T-cell (primary cell): ENCODE measurements around the gene ZIC5. TPM values are rescaled to one million over a fixed set of nuclear protein-coding genes. Genes with fewer than 3 reads are reported as not detected.

ENCODE experiments used
- ATAC-seq, 4 experiments: fragments of 200-7000 bp in 3 of 4; fragments of 150-1000 bp in 1 of 4; cut with Tn5 transposase; replicated peaks in 1 of 4; 1 replicate in 3 of 4; 2 replicates in 1 of 4; pipeline ENCODE4 v1.10.0; 2021; ENCODE audit warnings: moderate library complexity in 3 of 4, mild to moderate bottlenecking in 2 of 4, moderate number of reproducible peaks in 1 of 4
- CTCF ChIA-PET, 2 donors: fragments of 300-600 bp; sonication (Branson Sonifier 250); formaldehyde crosslinking; loops; one replicate each; lab custom pipeline; 2022; ENCODE audit warnings: antibody characterized with exemption in 2 of 2; lab: Charles Lee
- POLR2A ChIA-PET, 2 donors: fragments of 300-600 bp; sonication (Branson Sonifier 250); formaldehyde crosslinking; loops; one replicate each; lab custom pipeline; 2022; ENCODE audit warnings: antibody characterized with exemption in 2 of 2; lab: Charles Lee
- DNase-seq, 35 experiments: peaks; one replicate each; pipeline versions ENCODE4 v3.0.0 to v3.0.0-alpha.2; 2013 to 2023
- H3K27ac ChIP-seq: one replicate; pipeline ENCODE4 v1.5.1; 2013; ENCODE audit warnings: low read length
- H3K27me3 ChIP-seq, 2 experiments: replicated peaks in 1 of 2; 1 replicate in 1 of 2; 2 replicates in 1 of 2; pipeline versions ENCODE4 v1.6.1 to v1.7.0; 2013; ENCODE audit warnings: low read length in 1 of 2, mixed read lengths in 1 of 2; ENCODE audit not compliant: control insufficient read depth in 2 of 2, insufficient read depth in 2 of 2; ENCODE audit errors: extremely low read depth in 1 of 2
- H3K36me3 ChIP-seq, 2 donors: 1 replicate in 1 of 2; 2 replicates in 1 of 2; pipeline versions ENCODE4 v1.6.1 to v1.7.0; 2013; ENCODE audit warnings: low read length in 1 of 2; ENCODE audit not compliant: control insufficient read depth in 2 of 2, insufficient read depth in 1 of 2; ENCODE audit errors: extremely low read depth in 1 of 2
- H3K4me1 ChIP-seq, 2 experiments: 1 replicate in 1 of 2; 2 replicates in 1 of 2; pipeline versions ENCODE4 v1.6.1 to v1.7.0; 2013; ENCODE audit warnings: low read length in 2 of 2, mixed read lengths in 1 of 2; ENCODE audit not compliant: insufficient read depth in 2 of 2, control insufficient read depth in 1 of 2; ENCODE audit errors: extremely low read depth in 1 of 2
- H3K4me3 ChIP-seq, 2 donors: 1 replicate in 1 of 2; 2 replicates in 1 of 2; pipeline versions ENCODE4 v1.5.1 to v1.7.0; 2013; ENCODE audit warnings: mild to moderate bottlenecking in 2 of 2, low read length in 1 of 2, moderate library complexity in 1 of 2; ENCODE audit not compliant: control insufficient read depth in 1 of 2; ENCODE audit errors: extremely low read depth in 1 of 2
- H3K9me3 ChIP-seq: 2 replicates; pipeline ENCODE4 v1.7.0; 2013
- H3K27ac Mint-ChIP-seq, 2 donors: one replicate each; pipeline ENCODE4 v1.8.0; 2020 to 2021; ENCODE audit warnings: mild to moderate bottlenecking in 2 of 2, mixed read lengths in 2 of 2
- H3K27me3 Mint-ChIP-seq, 2 donors: one replicate each; pipeline ENCODE4 v1.8.0; 2021 to 2022; ENCODE audit warnings: mixed read lengths in 2 of 2
- H3K36me3 Mint-ChIP-seq: one replicate; pipeline ENCODE4 v1.8.0; 2021; ENCODE audit warnings: mixed read lengths
- H3K4me1 Mint-ChIP-seq, 3 donors: one replicate each; pipeline ENCODE4 v1.8.0; 2020 to 2022; ENCODE audit warnings: mixed read lengths in 3 of 3, mild to moderate bottlenecking in 1 of 3
- H3K4me3 Mint-ChIP-seq, 3 donors: one replicate each; pipeline ENCODE4 v1.8.0; 2020 to 2022; ENCODE audit warnings: mild to moderate bottlenecking in 3 of 3, mixed read lengths in 3 of 3, moderate library complexity in 3 of 3
- H3K9me3 Mint-ChIP-seq, 3 donors: one replicate each; pipeline ENCODE4 v1.8.0; 2020 to 2022; ENCODE audit warnings: mixed read lengths in 3 of 3
- WGBS: methylation state at CpG from one replicate; pipeline ENCODE4 v1.1.5; 2013; ENCODE audit warnings: missing lambda C conversion rate; ENCODE audit not compliant: insufficient coverage; 5-methylcytosine and 5-hydroxymethylcytosine counted together
- total RNA-seq, 35 experiments: library from RNA in 6 of 35; stranded (reverse) in 6 of 35; fragments of 120-200 nt in 1 of 35; gene quantifications; one replicate each; pipeline versions ENCODE4 v1.2.1 to v1.2.4 and lab custom pipeline; 2013 to 2026

Gene ZIC5
- total RNA-seq, 5 donors from 2014 or later (not counting 1 experiment from before 2014, with no cell fraction given), result 0.07 to 0.09 (median 0.09) TPM; not detected in 2

DNA sequence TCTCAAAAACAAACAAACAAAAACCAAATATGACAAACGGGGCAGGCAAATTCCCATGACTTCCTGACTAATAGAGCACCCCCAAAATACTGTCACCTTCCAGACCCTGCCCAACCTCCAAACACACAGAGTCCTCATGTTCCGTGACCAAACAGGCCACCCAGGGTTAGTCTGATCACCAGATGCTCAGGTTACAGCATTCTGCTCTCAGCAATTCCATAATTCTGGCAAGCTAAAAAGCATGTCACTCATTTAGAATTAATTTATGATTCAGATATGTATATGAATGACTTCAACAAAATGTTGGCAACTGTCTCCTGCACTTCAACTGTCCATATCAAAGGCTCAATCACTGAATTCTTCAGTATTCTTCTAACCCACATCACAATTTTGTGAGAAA is 52.4 kb downstream of the ZIC5 start:
- Mint-ChIP-seq H3K4me1 (peaks cover 2 to 8% (median 7%) of the 10 kb centered on the region in 3 donors), H3K9me3 (peaks cover 3% of the 10 kb centered on the region in 3 donors), H3K4me3 (no peak overlapping the region), H3K27me3 (peaks cover 14 to 16% of the 10 kb centered on the region in 2 donors), H3K27ac (no peak overlapping the region), H3K36me3 (no peaks in the 10 kb centered on the region)
- no peaks in the 10 kb centered on the region for H3K9me3 ChIP-seq
- H3K27me3 ChIP-seq, result peaks cover 2 to 17% of the 10 kb centered on the region in 2 experiments
- DNase-seq (no peak), ATAC-seq (no peak)
- H3K4me1 ChIP-seq, result peaks cover 0 to 4% of the 10 kb centered on the region in 2 experiments
- ChIA-PET CTCF (interaction anchor here in 1 of 2 donors (1.3 kb wide), 1 partner anchor 316 kb away, joined by 6 read pairs; no protein-coding TSS in a partner anchor), POLR2A (no interaction called here)
- no peak overlapping the region for H3K4me3 ChIP-seq
- H3K27ac ChIP-seq, result no peak overlapping the region
- WGBS, result 85% methylated on average over 1 of the region's 2 CpGs
- H3K36me3 ChIP-seq, result no peaks in the 10 kb centered on the region

DNA sequence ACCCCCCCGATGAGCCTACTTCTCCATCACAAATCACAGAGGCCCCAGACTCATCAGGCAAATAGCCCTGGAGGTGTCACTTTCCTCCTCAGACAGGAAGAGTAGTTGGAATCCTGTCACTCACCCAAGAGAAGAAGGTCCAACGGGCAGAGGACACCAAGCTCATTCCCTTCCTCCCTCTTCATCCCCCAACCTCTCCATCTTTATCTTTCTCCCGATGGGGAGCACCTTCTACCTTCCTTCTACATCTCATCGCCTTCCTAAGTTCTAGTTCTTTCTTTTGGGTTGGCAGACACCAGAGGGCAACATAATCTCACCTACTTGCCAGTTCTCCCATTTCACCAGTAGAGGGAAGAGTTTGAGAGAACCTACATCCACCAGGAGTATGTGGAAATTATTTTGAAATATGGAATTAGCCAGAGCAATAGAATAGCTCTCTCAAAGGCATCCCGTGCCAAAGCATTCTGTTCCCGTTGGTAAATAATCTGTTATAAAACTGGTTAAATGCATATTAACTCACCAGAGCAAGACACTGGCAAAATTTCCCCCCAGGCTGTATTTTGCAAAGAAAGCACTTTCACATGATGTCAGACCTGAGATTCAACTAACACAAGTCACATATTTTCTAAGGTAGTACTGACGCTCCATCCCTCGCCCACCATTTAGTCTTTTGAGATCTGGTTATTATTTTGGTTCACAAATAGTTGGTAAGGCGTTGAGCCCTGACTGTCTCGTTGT is 55.0 kb downstream of the ZIC5 start:
- peaks cover 1 to 11% of the 10 kb centered on the region in 2 donors for H3K27me3 Mint-ChIP-seq
- no peak overlapping the region for H3K27ac Mint-ChIP-seq

DNA sequence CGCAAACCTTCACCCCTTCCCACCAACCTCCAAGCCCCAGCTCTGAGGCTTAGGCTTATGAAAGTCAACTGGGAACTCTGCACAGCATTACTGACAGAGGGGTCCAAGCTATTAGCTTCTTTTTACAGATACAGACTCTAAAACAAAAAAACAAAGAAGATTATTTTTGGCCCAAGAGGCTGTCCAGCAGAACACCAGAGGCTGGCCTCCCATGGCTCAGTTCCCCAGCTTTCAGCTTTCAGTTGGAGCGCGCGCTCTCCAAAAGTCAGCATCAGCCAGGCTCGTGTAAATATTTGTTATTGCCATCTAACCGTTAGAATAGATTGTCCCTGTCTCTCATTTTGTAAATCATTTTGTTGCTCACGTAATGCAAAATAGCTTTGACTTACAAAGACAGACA is 58.4 kb downstream of the ZIC5 start:
- peaks cover 0 to 20% of the 10 kb centered on the region in 2 experiments for H3K4me1 ChIP-seq
- Mint-ChIP-seq H3K27ac (no peak overlapping the region), H3K36me3 (no peaks in the 10 kb centered on the region), H3K4me1 (peaks cover 18 to 35% (median 18%) of the 10 kb centered on the region in 3 donors), H3K27me3 (peaks cover 7 to 25% of the 10 kb centered on the region in 2 donors), H3K9me3 (no peaks in the 10 kb centered on the region), H3K4me3 (no peak overlapping the region)
- WGBS, result 89% methylated on average over 4 of the region's 7 CpGs
- H3K27ac ChIP-seq, result no peak overlapping the region
- POLR2A ChIA-PET, result interaction anchor here in 1 of 2 donors (0.5 kb wide), 1 partner anchor 57 kb away, joined by 4 read pairs; no protein-coding TSS in a partner anchor
- H3K9me3 ChIP-seq, result no peaks in the 10 kb centered on the region
- H3K36me3 ChIP-seq, result no peaks in the 10 kb centered on the region
- ATAC-seq (no peak), DNase-seq (no peak)
- H3K27me3 ChIP-seq, result peaks cover 4 to 7% of the 10 kb centered on the region in 2 experiments
- no peak overlapping the region for H3K4me3 ChIP-seq
- CTCF ChIA-PET, result interaction anchor here (0.5 to 1.3 kb wide), 7 partner anchors 8 to 602 kb away, joined by 3 to 16 read pairs (median 5); partner anchors contain the start of gene ZIC2 (in 1 of the 2)

More for the DNA sequence above, 55.0 kb downstream of the ZIC5 start:
- DNase-seq (peak in 6 of 35 experiments; percentile 4 to 71 (median 20)), ATAC-seq (peak; percentile 71 to 84 (median 78))
- Mint-ChIP-seq H3K4me3 (no peak overlapping the region), H3K9me3 (no peaks in the 10 kb centered on the region), H3K36me3 (no peaks in the 10 kb centered on the region), H3K4me1 (peaks cover 10 to 25% (median 13%) of the 10 kb centered on the region in 3 donors)
- Histone ChIP-seq H3K36me3 (no peaks in the 10 kb centered on the region), H3K27me3 (peaks cover 4 to 7% of the 10 kb centered on the region in 2 experiments), H3K4me1 (peaks cover 0 to 15% of the 10 kb centered on the region in 2 experiments), H3K4me3 (no peak overlapping the region), H3K27ac (no peak overlapping the region), H3K9me3 (no peaks in the 10 kb centered on the region)
- ChIA-PET POLR2A (no interaction called here), CTCF (interaction anchor here (0.6 to 2.1 kb wide), 22 partner anchors 8 to 1527 kb away, joined by 3 to 11 read pairs (median 3); no protein-coding TSS in a partner anchor)
- WGBS, result 67% methylated on average over 1 of the region's 10 CpGs

Other genes starting within 250 kb of the ZIC5 start
- gene ZIC2, start 10.0 kb upstream of the ZIC5 start, total RNA-seq, result under 1 TPM in 3 of 5 donors, not detected in 2; 0.10 to 0.88 (median 0.85) TPM
- 10 to 100 TPM in 3 of 5 donors, 1 to 10 TPM in 2; 7.6 to 16.8 (median 10.2) TPM for gene PCCA, start 117.3 kb upstream of the ZIC5 start, total RNA-seq